BE2C (cell line): ENCODE results near the gene MUSTN1.

ENCODE experiments used
- DNase-seq: peaks from one replicate; pipeline ENCODE4 v3.0.0-alpha.2; 2020
- H3K27me3 ChIP-seq: fragments of 250-450 bp; sonication (Bioruptor Pico); 2 replicates; pipeline ENCODE4 v1.5.1; 2020; ENCODE audit warnings: mild to moderate bottlenecking
- H3K36me3 ChIP-seq: fragments of 250-450 bp; sonication (Bioruptor Pico); 2 replicates; pipeline ENCODE4 v1.5.1; 2020; ENCODE audit warnings: mild to moderate bottlenecking
- H3K4me1 ChIP-seq: fragments of 250-450 bp; sonication (Bioruptor Pico); 2 replicates; pipeline ENCODE4 v1.5.1; 2020
- H3K4me3 ChIP-seq: 2 replicates; pipeline ENCODE4 v1.5.1; 2011; ENCODE audit warnings: low read depth, low read length
- H3K9me3 ChIP-seq: fragments of 250-450 bp; sonication (Bioruptor Pico); 2 replicates; pipeline ENCODE4 v1.5.1; 2020
- CTCF ChIP-seq: IDR thresholded peaks from 2 replicates; pipeline ENCODE4 v1.5.1; 2012; ENCODE audit warnings: mild to moderate bottlenecking, low read depth, low read length

MUSTN1 gene

GRCh38 chr3:52820736-52821135 lies 14.1 kb downstream of the MUSTN1 start:
- Histone ChIP-seq H3K9me3 (no peaks in the 10 kb centered on the region), H3K36me3 (no peaks in the 10 kb centered on the region), H3K4me1 (no peaks in the 10 kb centered on the region), H3K27me3 (no peaks in the 10 kb centered on the region), H3K4me3 (no peak overlapping the region)
- peak; percentile 23 for DNase-seq
- TF ChIP-seq CTCF, result peak; percentile 57

- no peaks in the 10 kb centered on the region for H3K36me3 ChIP-seq
- TF ChIP-seq CTCF, result no peak
- no peaks in the 10 kb centered on the region for H3K4me1 ChIP-seq
- no peaks in the 10 kb centered on the region for H3K27me3 ChIP-seq
- H3K4me3 ChIP-seq, result no peak overlapping the region
- DNase-seq, result no peak
- no peaks in the 10 kb centered on the region for H3K9me3 ChIP-seq
These were observed 14.9 kb downstream of the MUSTN1 start for GRCh38 chr3:52819936-52820335.

- no peaks in the 10 kb centered on the region for H3K27me3 ChIP-seq
- no peaks in the 10 kb centered on the region for H3K36me3 ChIP-seq
- H3K9me3 ChIP-seq, result no peaks in the 10 kb centered on the region
- TF ChIP-seq CTCF, result no peak
- H3K4me3 ChIP-seq, result no peak overlapping the region
- H3K4me1 ChIP-seq, result no peaks in the 10 kb centered on the region
- DNase-seq, result no peak
These were observed 17.0 kb downstream of the MUSTN1 start for GRCh38 chr3:52817860-52818259.

- H3K4me1 ChIP-seq, result no peaks in the 10 kb centered on the region
- H3K36me3 ChIP-seq, result no peaks in the 10 kb centered on the region
- no peaks in the 10 kb centered on the region for H3K9me3 ChIP-seq
- no peak for TF ChIP-seq CTCF
- no peak for DNase-seq
- no peaks in the 10 kb centered on the region for H3K27me3 ChIP-seq
- H3K4me3 ChIP-seq, result no peak overlapping the region
These were observed 17.6 kb downstream of the MUSTN1 start for GRCh38 chr3:52817221-52817620.

- no peak for DNase-seq
- no peaks in the 10 kb centered on the region for H3K27me3 ChIP-seq
- no peaks in the 10 kb centered on the region for H3K36me3 ChIP-seq
These were observed 18.2 kb downstream of the MUSTN1 start for GRCh38 chr3:52816654-52817053.

GRCh38 chr3:52816199-52816598 lies 18.6 kb downstream of the MUSTN1 start:
- no peaks in the 10 kb centered on the region for H3K9me3 ChIP-seq
- no peak for TF ChIP-seq CTCF
- H3K4me3 ChIP-seq, result no peak overlapping the region
- H3K4me1 ChIP-seq, result no peaks in the 10 kb centered on the region
- no peak for DNase-seq
- H3K36me3 ChIP-seq, result no peaks in the 10 kb centered on the region
- H3K27me3 ChIP-seq, result no peaks in the 10 kb centered on the region

More at GRCh38 chr3:52816654-52817053, 18.2 kb downstream of the MUSTN1 start:
- Histone ChIP-seq H3K4me3 (no peak overlapping the region), H3K4me1 (no peaks in the 10 kb centered on the region), H3K9me3 (no peaks in the 10 kb centered on the region)
- TF ChIP-seq CTCF, result no peak
